T follicular helper cell (primary cell): ENCODE data around the gene ST7.
"Not testable (repeated sequence)": the region's sequence is repeated elsewhere in the genome, so short reads cannot be mapped to it uniquely, and the experiment has no call there.

Experiments
- DNase-seq: peaks from one replicate; pipeline ENCODE4 v3.0.0-alpha.2; 2020; ENCODE audit warnings: low read depth

The ST7 gene

GRCh38 chr7:117030793-117031192 is 77.5 kb downstream of the ST7 start:
- DNase-seq: not testable (repeated sequence)

- no peak for DNase-seq
Observed at GRCh38 chr7:117032810-117033209, 79.5 kb downstream of the ST7 start.

GRCh38 chr7:117034851-117035464 is 81.7 kb downstream of the ST7 start:
- DNase-seq: no peak

- no peak for DNase-seq
Observed at GRCh38 chr7:117035465-117035862, 82.2 kb downstream of the ST7 start.

- DNase-seq: no peak
Observed at GRCh38 chr7:117036053-117036669, 82.9 kb downstream of the ST7 start.

- DNase-seq: no peak
Observed at GRCh38 chr7:117036836-117037235, 83.5 kb downstream of the ST7 start.

- DNase-seq: no peak
Observed at GRCh38 chr7:117038408-117038807, 85.1 kb downstream of the ST7 start.

GRCh38 chr7:117041007-117041406 is 87.7 kb downstream of the ST7 start:
- no peak for DNase-seq

GRCh38 chr7:117041822-117042221 is 88.5 kb downstream of the ST7 start:
- DNase-seq: no peak

GRCh38 chr7:117043108-117043825 is 90.0 kb downstream of the ST7 start:
- no peak for DNase-seq

GRCh38 chr7:117044664-117045063 is 91.4 kb downstream of the ST7 start:
- DNase-seq: no peak

- no peak for DNase-seq
Observed at GRCh38 chr7:117045927-117046710, 92.8 kb downstream of the ST7 start.

GRCh38 chr7:117047496-117047895 is 94.2 kb downstream of the ST7 start:
- DNase-seq: no peak

- DNase-seq: no peak
Observed at GRCh38 chr7:117048114-117048866, 95.0 kb downstream of the ST7 start.

- no peak for DNase-seq
Observed at GRCh38 chr7:117048882-117049281, 95.6 kb downstream of the ST7 start.

GRCh38 chr7:117051808-117052207 is 98.5 kb downstream of the ST7 start:
- no peak for DNase-seq

- no peak for DNase-seq
Observed at GRCh38 chr7:117053432-117053831, 100.1 kb downstream of the ST7 start.

- no peak for DNase-seq
Observed at GRCh38 chr7:117061751-117062150, 108.5 kb downstream of the ST7 start.

- no peak for DNase-seq
Observed at GRCh38 chr7:117062300-117062699, 109.0 kb downstream of the ST7 start.

- no peak for DNase-seq
Observed at GRCh38 chr7:117064688-117065087, 111.4 kb downstream of the ST7 start.

GRCh38 chr7:117065571-117066150 is 112.4 kb downstream of the ST7 start:
- no peak for DNase-seq
